BE2C (cell line): Measurements from ENCODE around the gene THSD7A.

Source experiments
- DNase-seq: peaks from one replicate; pipeline ENCODE4 v3.0.0-alpha.2; 2020
- H3K27me3 ChIP-seq: fragments of 250-450 bp; sonication (Bioruptor Pico); 2 replicates; pipeline ENCODE4 v1.5.1; 2020; ENCODE audit warnings: mild to moderate bottlenecking
- H3K36me3 ChIP-seq: fragments of 250-450 bp; sonication (Bioruptor Pico); 2 replicates; pipeline ENCODE4 v1.5.1; 2020; ENCODE audit warnings: mild to moderate bottlenecking
- H3K4me1 ChIP-seq: fragments of 250-450 bp; sonication (Bioruptor Pico); 2 replicates; pipeline ENCODE4 v1.5.1; 2020
- H3K4me3 ChIP-seq: 2 replicates; pipeline ENCODE4 v1.5.1; 2011; ENCODE audit warnings: low read depth, low read length
- H3K9me3 ChIP-seq: fragments of 250-450 bp; sonication (Bioruptor Pico); 2 replicates; pipeline ENCODE4 v1.5.1; 2020
- CTCF ChIP-seq: IDR thresholded peaks from 2 replicates; pipeline ENCODE4 v1.5.1; 2012; ENCODE audit warnings: mild to moderate bottlenecking, low read depth, low read length

The THSD7A gene

GRCh38 chr7:11489280-11489679 lies 342.7 kb downstream of the THSD7A start:
- Histone ChIP-seq H3K36me3 (no peaks in the 10 kb centered on the region), H3K9me3 (no peaks in the 10 kb centered on the region), H3K27me3 (no peaks in the 10 kb centered on the region), H3K4me3 (no peak overlapping the region), H3K4me1 (no peaks in the 10 kb centered on the region; the same call in 1 of the 2 replicates)
- TF ChIP-seq CTCF = no peak
- no peak for DNase-seq

GRCh38 chr7:11486271-11486670 lies 345.7 kb downstream of the THSD7A start:
- no peaks in the 10 kb centered on the region for H3K9me3 ChIP-seq
- no peaks in the 10 kb centered on the region; the same call in 1 of the 2 replicates for H3K36me3 ChIP-seq
- H3K4me1 ChIP-seq = no peaks in the 10 kb centered on the region
- no peak for DNase-seq
- TF ChIP-seq CTCF = peak; percentile 52
- no peaks in the 10 kb centered on the region for H3K27me3 ChIP-seq
- no peak overlapping the region for H3K4me3 ChIP-seq

GRCh38 chr7:11485636-11486035 lies 346.4 kb downstream of the THSD7A start:
- no peak for TF ChIP-seq CTCF
- no peaks in the 10 kb centered on the region for H3K27me3 ChIP-seq
- H3K36me3 ChIP-seq = no peaks in the 10 kb centered on the region; the same call in 1 of the 2 replicates
- H3K4me1 ChIP-seq = no peaks in the 10 kb centered on the region
- peak; percentile 14 for DNase-seq
- H3K4me3 ChIP-seq = no peak overlapping the region
- no peaks in the 10 kb centered on the region for H3K9me3 ChIP-seq

- no peaks in the 10 kb centered on the region for H3K4me1 ChIP-seq
- TF ChIP-seq CTCF = no peak
These were observed 351.9 kb downstream of the THSD7A start for GRCh38 chr7:11480143-11480542.

GRCh38 chr7:11478882-11479281 lies 353.1 kb downstream of the THSD7A start:
- no peak for TF ChIP-seq CTCF
- H3K4me3 ChIP-seq = no peak overlapping the region

More at GRCh38 chr7:11480143-11480542, 351.9 kb downstream of the THSD7A start:
- no peaks in the 10 kb centered on the region; the same call in 1 of the 2 replicates for H3K36me3 ChIP-seq
- H3K9me3 ChIP-seq = no peaks in the 10 kb centered on the region
- H3K4me3 ChIP-seq = no peak overlapping the region
- no peaks in the 10 kb centered on the region for H3K27me3 ChIP-seq
- no peak for DNase-seq

GRCh38 chr7:11478426-11478825 lies 353.6 kb downstream of the THSD7A start:
- no peak for DNase-seq
- H3K4me1 ChIP-seq = no peaks in the 10 kb centered on the region
- no peaks in the 10 kb centered on the region for H3K27me3 ChIP-seq
- H3K4me3 ChIP-seq = no peak overlapping the region
- peaks cover 9% of the 10 kb centered on the region; the same call in 1 of the 2 replicates for H3K36me3 ChIP-seq
- TF ChIP-seq CTCF = no peak
- no peaks in the 10 kb centered on the region for H3K9me3 ChIP-seq

More at GRCh38 chr7:11478882-11479281, 353.1 kb downstream of the THSD7A start:
- no peak for DNase-seq
- no peaks in the 10 kb centered on the region for H3K4me1 ChIP-seq
- peaks cover 6% of the 10 kb centered on the region; the same call in 1 of the 2 replicates for H3K36me3 ChIP-seq
- H3K27me3 ChIP-seq = no peaks in the 10 kb centered on the region
- no peaks in the 10 kb centered on the region for H3K9me3 ChIP-seq
